ENCODE results near the gene KCNE2. TPM values are rescaled to one million over a fixed set of nuclear protein-coding genes. Genes with fewer than 3 reads are reported as not detected.

KCNE2 gene
- total and polyA plus RNA-seq, 2 of the 8 experiments (the other 6 are each of a cell fraction or from before 2014, with no cell fraction given): 0.09 to 0.37 TPM

DNA sequence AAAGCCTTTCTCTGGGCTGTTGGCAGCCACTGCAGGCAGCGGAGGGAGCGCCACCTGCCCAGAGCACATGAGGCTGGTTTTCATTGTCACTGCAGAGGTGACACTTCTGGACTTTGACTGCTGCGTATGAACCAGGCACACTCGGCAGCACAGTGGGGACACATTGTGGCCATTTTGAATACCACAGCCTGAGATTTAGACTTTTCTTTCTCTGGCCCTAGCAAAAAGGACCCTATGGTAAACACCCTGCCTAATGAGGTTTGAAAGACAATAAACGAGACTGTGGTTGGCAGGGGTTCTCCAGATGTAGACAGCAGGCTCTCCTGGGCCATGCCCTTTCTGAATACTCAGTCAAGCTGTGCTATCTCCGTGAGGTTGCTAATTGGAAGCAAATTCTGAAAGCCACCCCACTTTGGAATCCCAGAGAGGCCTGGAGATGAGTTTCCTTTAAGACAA is 12.0 kb upstream of the KCNE2 start:
- Histone ChIP-seq H3K56ac (replicated peaks; ENCODE audit: insufficient read length, low read depth, low read length) (no peak overlapping the region), H3K4me1 (replicated peaks in 1 of 4; ENCODE audit: control insufficient read depth in 3 of 4, insufficient read depth in 4 of 4, low read length in 3 of 4) (no peaks in the 10 kb centered on the region; a peak in 1 of 7 replicates), H4K20me1 (replicated peaks in 1 of 2; ENCODE audit: control insufficient read depth in 1 of 2, insufficient read depth in 2 of 2, low read length in 2 of 2) (no peaks in the 10 kb centered on the region), H3K36me3 (ENCODE audit: control insufficient read depth in 2 of 4, insufficient read depth in 4 of 4, low read length in 3 of 4) (no peaks in the 10 kb centered on the region), H3K9ac (replicated peaks in 1 of 4; ENCODE audit: extremely low read depth in 1 of 4, low read depth in 3 of 4, low read length in 3 of 4) (no peak overlapping the region), H2AFZ (ENCODE audit: low read length) (no peak overlapping the region), H4K5ac (ENCODE audit: insufficient read length, low read depth, low read length) (no peak overlapping the region), H3K23me2 (ENCODE audit: low read depth, low read length) (no peaks in the 10 kb centered on the region), H2BK5ac (ENCODE audit: low read depth, low read length) (no peak overlapping the region), H3K4me2 (ENCODE audit: insufficient read depth in 1 of 2, low read depth in 2 of 2, low read length in 2 of 2) (no peak overlapping the region), H2AK5ac (ENCODE audit: low read depth, low read length) (no peak overlapping the region), H3K14ac (ENCODE audit: insufficient read length) (no peak overlapping the region), H3K18ac (ENCODE audit: extremely low read depth, low read length) (no peak overlapping the region), H4K91ac (replicated peaks; ENCODE audit: insufficient read length, low read length) (no peak overlapping the region), H3K4me3 (ENCODE audit: extremely low read depth in 1 of 4, insufficient read depth in 2 of 4, low read depth in 3 of 4, low read length in 4 of 4) (no peak overlapping the region), H4K8ac (ENCODE audit: extremely low read depth, insufficient read depth, low read length) (no peak overlapping the region), H3K27me3 (replicated peaks in 1 of 4; ENCODE audit: control insufficient read depth in 3 of 4, extremely low read depth in 1 of 4, insufficient read depth in 3 of 4, low read length in 3 of 4) (no peaks in the 10 kb centered on the region; a peak in 1 of 7 replicates), H3K79me2 (ENCODE audit: control insufficient read depth in 1 of 2, insufficient read depth in 2 of 2, low read length in 2 of 2) (no peaks in the 10 kb centered on the region), H2BK12ac (ENCODE audit: low read depth, low read length) (no peak overlapping the region), H3K9me3 (ENCODE audit: insufficient read depth in 2 of 2, low read depth in 1 of 2, low read length in 1 of 2) (no peaks in the 10 kb centered on the region), H2BK20ac (ENCODE audit: low read length) (no peak overlapping the region), H2BK15ac (ENCODE audit: low read length) (no peak overlapping the region), H3K23ac (ENCODE audit: insufficient read length) (no peak overlapping the region), H3K27ac (ENCODE audit: low read depth, low read length) (no peak overlapping the region), H3K4ac (replicated peaks; ENCODE audit: insufficient read length, low read depth, low read length) (no peak overlapping the region), H2BK120ac (replicated peaks; ENCODE audit: low read depth, low read length) (no peak overlapping the region), H3K79me1 (ENCODE audit: low read depth, low read length) (no peaks in the 10 kb centered on the region)
- POLR2A ChIA-PET (ENCODE audit: partially characterized antibody): no interaction called here
- CTCF ChIA-PET (ENCODE audit: partially characterized antibody): interaction anchor here (0.9 to 10.4 kb wide), 13 partner anchors 9 to 458 kb away, joined by 3 to 119 read pairs (median 4); no protein-coding TSS in a partner anchor
- FAIRE-seq: peak; percentile 75
- DNase-seq (ENCODE audit: low read depth in 1 of 2, low spot score in 2 of 2): no peak
- WGBS, 2 experiments (ENCODE audit: extremely low coverage in 1 of 2, insufficient coverage in 1 of 2, insufficient read length in 1 of 2, insufficient replicate concordance in 2 of 2, low coverage in 1 of 2, low lambda C conversion rate in 2 of 2, missing lambda C conversion rate in 1 of 2): 54% methylated on average over 6 of the region's 6 CpGs; no CpG with 5 or more reads in 1 of the 2 experiments
- TF ChIP-seq CREB1 (IDR thresholded peaks at IDR 0.05): no peak
- TF ChIP-seq, protein P1, sequence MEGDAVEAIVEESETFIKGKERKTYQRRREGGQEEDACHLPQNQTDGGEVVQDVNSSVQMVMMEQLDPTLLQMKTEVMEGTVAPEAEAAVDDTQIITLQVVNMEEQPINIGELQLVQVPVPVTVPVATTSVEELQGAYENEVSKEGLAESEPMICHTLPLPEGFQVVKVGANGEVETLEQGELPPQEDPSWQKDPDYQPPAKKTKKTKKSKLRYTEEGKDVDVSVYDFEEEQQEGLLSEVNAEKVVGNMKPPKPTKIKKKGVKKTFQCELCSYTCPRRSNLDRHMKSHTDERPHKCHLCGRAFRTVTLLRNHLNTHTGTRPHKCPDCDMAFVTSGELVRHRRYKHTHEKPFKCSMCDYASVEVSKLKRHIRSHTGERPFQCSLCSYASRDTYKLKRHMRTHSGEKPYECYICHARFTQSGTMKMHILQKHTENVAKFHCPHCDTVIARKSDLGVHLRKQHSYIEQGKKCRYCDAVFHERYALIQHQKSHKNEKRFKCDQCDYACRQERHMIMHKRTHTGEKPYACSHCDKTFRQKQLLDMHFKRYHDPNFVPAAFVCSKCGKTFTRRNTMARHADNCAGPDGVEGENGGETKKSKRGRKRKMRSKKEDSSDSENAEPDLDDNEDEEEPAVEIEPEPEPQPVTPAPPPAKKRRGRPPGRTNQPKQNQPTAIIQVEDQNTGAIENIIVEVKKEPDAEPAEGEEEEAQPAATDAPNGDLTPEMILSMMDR (IDR thresholded peaks at IDR 0.05; ENCODE audit: control extremely low read depth in 1 of 3, insufficient read depth in 1 of 3, low read depth in 1 of 3, low read length in 3 of 3): peak; percentile 45 to 56 (median 51)
- no peak for TF ChIP-seq SIRT6 (IDR thresholded peaks at IDR 0.05; ENCODE audit: low read length)
- TF ChIP-seq POU5F1 (IDR thresholded peaks at IDR 0.05; ENCODE audit: low read depth, low read length): no peak
- TF ChIP-seq CEBPB (IDR thresholded peaks at IDR 0.05; ENCODE audit: low read depth, low read length): no peak
- TF ChIP-seq RAD21 (IDR thresholded peaks at IDR 0.05 in 1 of 2, conservative IDR thresholded peaks at IDR 0.05 in 1 of 2; ENCODE audit: low read depth in 2 of 2, low read length in 2 of 2): peak; percentile 80 to 82
- no peak for TF ChIP-seq SRF (IDR thresholded peaks at IDR 0.05; ENCODE audit: low read depth, low read length)
- no peak for TF ChIP-seq CBX8 (IDR thresholded peaks at IDR 0.05; ENCODE audit: borderline replicate concordance, low read depth, low read length)
- no peak for TF ChIP-seq HDAC6 (IDR thresholded peaks at IDR 0.05; ENCODE audit: low read depth, low read length)
- TF ChIP-seq TAF7 (optimal IDR thresholded peaks at IDR 0.05; ENCODE audit: borderline replicate concordance, low read depth, low read length): no peak
- 0 out of 2 replicates have a peak, but pooled peaks have one; percentile 76 for TF ChIP-seq TCF12 (IDR thresholded peaks at IDR 0.05; ENCODE audit: low read depth, low read length)
- no peak for TF ChIP-seq SUZ12 (IDR thresholded peaks at IDR 0.05; ENCODE audit: low read length)

Measured in H1 (cell line).